PC-3 (cell line): ENCODE data around the gene CHRDL2.

Experiments used
- EZH2 ChIP-seq: fragments of 300-600 bp; sonication (generic); IDR thresholded peaks from one replicate; pipeline ENCODE4 v1.6.1; 2017; ENCODE audit warnings: antibody characterized with exemption, mild to moderate bottlenecking, low read length; ENCODE audit not compliant: unreplicated experiment
- EZH2phosphoT487 ChIP-seq: fragments of 300-600 bp; sonication (generic); IDR thresholded peaks from 2 replicates; pipeline ENCODE4 v1.6.1; 2018; ENCODE audit warnings: mild to moderate bottlenecking, antibody characterized with exemption, low read length, borderline replicate concordance

GRCh38 chr11:74726547-74727182 lies 4.6 kb downstream of the CHRDL2 start:
- TF ChIP-seq EZH2phosphoT487 (no peak), EZH2 (no peak)
